HAP-1 (cell line): ENCODE data around the gene ZNF678.
"Not testable (repeated sequence)": the region's sequence is repeated elsewhere in the genome, so short reads cannot be mapped to it uniquely, and the experiment has no call there.

ENCODE experiments used
- DNase-seq, 2 experiments: peaks; one replicate each; pipeline ENCODE4 v3.0.0-alpha.2; 2016 to 2020; ENCODE audit warnings: low spot score in 2 of 2
- H3K27me3 ChIP-seq: fragments of 250-450 bp; sonication (Bioruptor Pico); 2 replicates; pipeline ENCODE4 v1.5.1; 2020; ENCODE audit warnings: low read depth, mild to moderate bottlenecking, moderate library complexity
- H3K36me3 ChIP-seq: fragments of 250-450 bp; sonication (Bioruptor Pico); replicated peaks from 2 replicates; pipeline ENCODE4 v1.5.1; 2020; ENCODE audit warnings: mild to moderate bottlenecking
- H3K4me1 ChIP-seq: fragments of 250-450 bp; sonication (Bioruptor Pico); 2 replicates; pipeline ENCODE4 v1.5.1; 2020; ENCODE audit warnings: mild to moderate bottlenecking
- H3K4me3 ChIP-seq: fragments of 250-450 bp; sonication (Bioruptor Pico); 2 replicates; pipeline ENCODE4 v1.5.1; 2020; ENCODE audit warnings: mild to moderate bottlenecking, moderate library complexity
- H3K9me3 ChIP-seq: fragments of 250-450 bp; sonication (Bioruptor Pico); 2 replicates; pipeline ENCODE4 v1.5.1; 2020; ENCODE audit warnings: mild to moderate bottlenecking, moderate library complexity
- in situ Hi-C: fragments of 300-500 bp; cut with MboI; formaldehyde crosslinking; loops from 3 replicates; pipeline ENCODE4 v1.14.3; 2020; ENCODE audit warnings: low sequenced_read_pairs, inconsistent platforms, mixed read lengths

ZNF678 gene

GRCh38 chr1:227560393-227561173, 2.8 kb upstream of the ZNF678 start:
- in situ Hi-C loops, result no loop called here
- H3K27me3 ChIP-seq, result no peaks in the 10 kb centered on the region
- H3K36me3 ChIP-seq, result no peaks in the 10 kb centered on the region
- no peak overlapping the region for H3K4me3 ChIP-seq
- H3K4me1 ChIP-seq, result peaks cover 5% of the 10 kb centered on the region; the same call in 1 of the 2 replicates
- DNase-seq, result no peak
- H3K9me3 ChIP-seq, result no peaks in the 10 kb centered on the region; the same call in none of the 2 replicates

GRCh38 chr1:227561241-227561907, 2.0 kb upstream of the ZNF678 start:
- H3K36me3 ChIP-seq, result no peaks in the 10 kb centered on the region
- H3K4me1 ChIP-seq, result peaks cover 5% of the 10 kb centered on the region; the same call in 1 of the 2 replicates
- in situ Hi-C loops, result no loop called here
- no peak for DNase-seq
- no peak overlapping the region for H3K4me3 ChIP-seq
- no peaks in the 10 kb centered on the region for H3K27me3 ChIP-seq
- H3K9me3 ChIP-seq, result no peaks in the 10 kb centered on the region; the same call in none of the 2 replicates

- Histone ChIP-seq H3K27me3 (no peaks in the 10 kb centered on the region), H3K9me3 (peaks cover 2% of the 10 kb centered on the region), H3K4me3 (no peak overlapping the region), H3K4me1 (peaks cover 5% of the 10 kb centered on the region; the same call in 1 of the 2 replicates), H3K36me3 (peaks cover 5% of the 10 kb centered on the region; the same call in 1 of the 2 replicates)
- in situ Hi-C loops, result no loop called here
- no peak for DNase-seq
Measured at GRCh38 chr1:227562037-227562436, 1.3 kb upstream of the ZNF678 start.

- H3K36me3 ChIP-seq, result peaks cover 5% of the 10 kb centered on the region; the same call in 1 of the 2 replicates
- in situ Hi-C loops, result no loop called here
- peaks cover 5% of the 10 kb centered on the region; the same call in 1 of the 2 replicates for H3K4me1 ChIP-seq
- no peaks in the 10 kb centered on the region for H3K27me3 ChIP-seq
- DNase-seq, result no peak
- peaks cover 2% of the 10 kb centered on the region; the same call in 1 of the 2 replicates for H3K9me3 ChIP-seq
- peak overlapping the region; percentile 61; the same call in 1 of the 2 replicates for H3K4me3 ChIP-seq
Measured at GRCh38 chr1:227562933-227563323, 428 bp upstream of the ZNF678 start.

GRCh38 chr1:227567256-227567655, 3.9 kb downstream of the ZNF678 start:
- no peak for DNase-seq
- H3K9me3 ChIP-seq, result 0 out of 2 replicates have a peak, but pooled peaks cover 2% of the 10 kb centered on the region
- peaks cover 5% of the 10 kb centered on the region; the same call in 1 of the 2 replicates for H3K36me3 ChIP-seq

GRCh38 chr1:227568593-227568992, 5.2 kb downstream of the ZNF678 start:
- peaks cover 5% of the 10 kb centered on the region; the same call in 1 of the 2 replicates for H3K4me1 ChIP-seq
- H3K9me3 ChIP-seq, result 0 out of 2 replicates have a peak, but pooled peaks cover 2% of the 10 kb centered on the region
- no peaks in the 10 kb centered on the region for H3K27me3 ChIP-seq
- H3K4me3 ChIP-seq, result no peak overlapping the region
- DNase-seq, result no peak
- peaks cover 5% of the 10 kb centered on the region; the same call in 1 of the 2 replicates for H3K36me3 ChIP-seq
- in situ Hi-C loops, result no loop called here

More at GRCh38 chr1:227567256-227567655, 3.9 kb downstream of the ZNF678 start:
- Histone ChIP-seq H3K4me3 (no peak overlapping the region), H3K4me1 (peaks cover 5% of the 10 kb centered on the region; the same call in 1 of the 2 replicates), H3K27me3 (no peaks in the 10 kb centered on the region)
- in situ Hi-C loops, result no loop called here

- in situ Hi-C loops, result no loop called here
- DNase-seq, result no peak
- Histone ChIP-seq H3K9me3 (peaks cover 2% of the 10 kb centered on the region; the same call in 1 of the 2 replicates), H3K27me3 (no peaks in the 10 kb centered on the region), H3K4me1 (no peaks in the 10 kb centered on the region), H3K36me3 (no peaks in the 10 kb centered on the region), H3K4me3 (no peak overlapping the region)
Measured at GRCh38 chr1:227572752-227573151, 9.4 kb downstream of the ZNF678 start.

- in situ Hi-C loops, result no loop called here
- Histone ChIP-seq H3K4me3 (no peak overlapping the region), H3K9me3 (peaks cover 7% of the 10 kb centered on the region), H3K36me3 (no peaks in the 10 kb centered on the region), H3K4me1 (no peaks in the 10 kb centered on the region), H3K27me3 (no peaks in the 10 kb centered on the region)
- DNase-seq, result no peak
Measured at GRCh38 chr1:227574926-227575325, 11.6 kb downstream of the ZNF678 start.

- H3K4me3 ChIP-seq, result no peak overlapping the region
- no peaks in the 10 kb centered on the region for H3K27me3 ChIP-seq
- peaks cover 7% of the 10 kb centered on the region for H3K9me3 ChIP-seq
- no peak for DNase-seq
- in situ Hi-C loops, result no loop called here
- H3K4me1 ChIP-seq, result no peaks in the 10 kb centered on the region
- no peaks in the 10 kb centered on the region for H3K36me3 ChIP-seq
Measured at GRCh38 chr1:227576189-227576588, 12.8 kb downstream of the ZNF678 start.

GRCh38 chr1:227577500-227577899, 14.1 kb downstream of the ZNF678 start:
- Histone ChIP-seq H3K36me3 (no peaks in the 10 kb centered on the region; the same call in 1 of the 2 replicates), H3K27me3 (no peaks in the 10 kb centered on the region), H3K4me1 (no peaks in the 10 kb centered on the region), H3K9me3 (peaks cover 7% of the 10 kb centered on the region), H3K4me3 (no peak overlapping the region)
- in situ Hi-C loops, result no loop called here
- no peak for DNase-seq

GRCh38 chr1:227583354-227583753, 20.0 kb downstream of the ZNF678 start:
- Histone ChIP-seq H3K4me3 (no peak overlapping the region), H3K4me1 (no peaks in the 10 kb centered on the region), H3K36me3 (peaks cover 5% of the 10 kb centered on the region), H3K27me3 (no peaks in the 10 kb centered on the region), H3K9me3 (peaks cover 4% of the 10 kb centered on the region; the same call in 1 of the 2 replicates)
- DNase-seq, result no peak
- in situ Hi-C loops, result no loop called here

- no peaks in the 10 kb centered on the region for H3K27me3 ChIP-seq
- in situ Hi-C loops, result no loop called here
- no peak for DNase-seq
- H3K4me1 ChIP-seq, result no peaks in the 10 kb centered on the region
- no peak overlapping the region for H3K4me3 ChIP-seq
- peaks cover 5% of the 10 kb centered on the region; the same call in 1 of the 2 replicates for H3K36me3 ChIP-seq
- H3K9me3 ChIP-seq, result peaks cover 2% of the 10 kb centered on the region; the same call in 1 of the 2 replicates
Measured at GRCh38 chr1:227586733-227587132, 23.4 kb downstream of the ZNF678 start.

- Histone ChIP-seq H3K36me3 (peaks cover 5% of the 10 kb centered on the region; the same call in 1 of the 2 replicates), H3K27me3 (no peaks in the 10 kb centered on the region), H3K4me1 (no peaks in the 10 kb centered on the region), H3K9me3 (peaks cover 2% of the 10 kb centered on the region; the same call in 1 of the 2 replicates), H3K4me3 (no peak overlapping the region)
- in situ Hi-C loops, result no loop called here
- DNase-seq, result no peak
Measured at GRCh38 chr1:227587968-227588367, 24.6 kb downstream of the ZNF678 start.

- H3K27me3 ChIP-seq, DNase-seq, in situ Hi-C loops, H3K36me3 ChIP-seq, H3K4me1 ChIP-seq, H3K9me3 ChIP-seq, H3K4me3 ChIP-seq: not testable (repeated sequence)
Measured at GRCh38 chr1:227588769-227589168, 25.4 kb downstream of the ZNF678 start.
